ENCODE data around the gene HDAC4. TPM values are rescaled to one million over a fixed set of nuclear protein-coding genes. Genes with fewer than 3 reads are reported as not detected.

HDAC4 gene
- total and polyA plus RNA-seq, 10 of the 15 experiments (the other 5 are each of a cell fraction or from before 2014, with no cell fraction given), result 0.22 to 15.7 (median 4.8) TPM

- H3K9me3 ChIP-seq (replicated peaks; ENCODE audit: control insufficient read depth, insufficient read depth, low read length), result no peaks in the 10 kb centered on the region
- H3K27me3 ChIP-seq (replicated peaks in 1 of 2; ENCODE audit: control insufficient read depth in 2 of 2, insufficient read depth in 2 of 2, low read length in 1 of 2), result no peaks in the 10 kb centered on the region
- H3K9ac ChIP-seq (ENCODE audit: control insufficient read depth, insufficient read depth, low read length), result no peak overlapping the region
- in situ Hi-C loops (cut with MboI) (no loop called here), intact Hi-C loops (cut with micrococcal nuclease; ENCODE audit: unreplicated experiment) (no loop called here)
- RAD21 ChIA-PET (ENCODE audit: unreplicated experiment), result no interaction called here
- no peaks in the 10 kb centered on the region for H4K20me1 ChIP-seq (ENCODE audit: control insufficient read depth, insufficient read depth)
- H2AFZ ChIP-seq (ENCODE audit: control insufficient read depth, low read depth, low read length), result no peak overlapping the region
- 90% methylated on average over 7 of the region's 7 CpGs for WGBS (ENCODE audit: insufficient coverage, insufficient replicate concordance, low lambda C conversion rate, missing lambda C conversion rate)
- BruUV-seq (replicated peaks), result no TSS peak
- POLR2A ChIA-PET, result no interaction called here
- no peak for DNase-seq (ENCODE audit: low read depth, low spot score)
- H3K4me3 ChIP-seq, result no peak overlapping the region
- H3K4me1 ChIP-seq (ENCODE audit: control insufficient read depth, insufficient read depth, low read length), result no peaks in the 10 kb centered on the region
- CTCF ChIA-PET, result no interaction called here
- no peak overlapping the region for H3K4me2 ChIP-seq (ENCODE audit: control insufficient read depth, insufficient read depth)
- SMC1A ChIA-PET (ENCODE audit: uncharacterized antibody, unreplicated experiment), result no interaction called here
- no peaks in the 10 kb centered on the region for H3K36me3 ChIP-seq (ENCODE audit: control insufficient read depth in 2 of 2, insufficient read depth in 2 of 2, low read length in 1 of 2)
- no peak for ATAC-seq
- FAIRE-seq, result no peak
- no peaks in the 10 kb centered on the region for H3K79me2 ChIP-seq (ENCODE audit: control insufficient read depth, insufficient read depth, low read length)
- H3K27ac ChIP-seq (ENCODE audit: control insufficient read depth, insufficient read depth), result no peak overlapping the region
- TF ChIP-seq EGR1 (IDR thresholded peaks at IDR 0.05; ENCODE audit: borderline replicate concordance in 1 of 2, low read depth in 2 of 2, low read length in 2 of 2), result no peak
- TF ChIP-seq E2F4 (IDR thresholded peaks at IDR 0.05; ENCODE audit: low read depth, low read length), result no peak
- TF ChIP-seq HSF1 (IDR thresholded peaks at IDR 0.05; ENCODE audit: low read depth, low read length), result no peak
- no peak for TF ChIP-seq ZBTB33 (IDR thresholded peaks at IDR 0.05)
- TF ChIP-seq PAX5 (IDR thresholded peaks at IDR 0.05; ENCODE audit: borderline replicate concordance, low read depth, low read length), result no peak
- no peak for TF ChIP-seq RB1 (IDR thresholded peaks at IDR 0.05; ENCODE audit: borderline replicate concordance)
- no peak for TF ChIP-seq E2F8 (IDR thresholded peaks at IDR 0.05; ENCODE audit: low read depth, partially characterized antibody)
- no peak for TF ChIP-seq BCLAF1 (IDR thresholded peaks at IDR 0.05)
- TF ChIP-seq WRNIP1 (IDR thresholded peaks at IDR 0.05; ENCODE audit: borderline replicate concordance, low read depth, low read length), result no peak
- no peak for TF ChIP-seq KLF5 (IDR thresholded peaks at IDR 0.05; ENCODE audit: partially characterized antibody)
- no peak for TF ChIP-seq CHD2 (IDR thresholded peaks at IDR 0.05; ENCODE audit: borderline replicate concordance, low read depth, low read length)
- no peak for TF ChIP-seq STAT3 (IDR thresholded peaks at IDR 0.05; ENCODE audit: low read depth, low read length)
These were observed 307.3 kb downstream of the HDAC4 start for GRCh38 chr2:239093542-239093941.

Data from GM12878 (cell line).